K562 (cell line): ENCODE data around the gene AGBL1. TPM values are rescaled to one million over a fixed set of nuclear protein-coding genes. Genes with fewer than 3 reads are reported as not detected.

ENCODE experiments used
- ATAC-seq: fragments of 200-7000 bp; cut with Tn5 transposase; 3 replicates; pipeline ENCODE4 v1.9.1; 2020; ENCODE audit warnings: moderate library complexity
- BruUV-seq: library from RNA; stranded (reverse); fragments of 400-500 nt; replicated peaks from 2 replicates; lab custom pipeline; 2021; lab: Mats Ljungman, UMichigan
- CTCF ChIA-PET: fragments of 300-600 bp; formaldehyde crosslinking; extraction: SDS; loops from one replicate; lab custom pipeline; 2021; ENCODE audit warnings: low intra/inter-chr PET ratio; lab: Yijun Ruan, JAX
- POLR2A ChIA-PET: fragments of 300-600, 350-650 bp; sonication (Branson Sonifier 250); formaldehyde crosslinking; extraction: SDS; loops from one replicate; lab custom pipeline; 2021; ENCODE audit warnings: antibody characterized with exemption, inconsistent platforms; lab: Yijun Ruan, JAX
- DNase-seq, 4 experiments: peaks; one replicate each; pipeline versions ENCODE4 v3.0.0 to v3.0.0-alpha.2; 2011 to 2018; ENCODE audit warnings: low spot score in 3 of 4, mixed read lengths in 3 of 4; ENCODE audit errors: extremely low read depth in 1 of 4
- FAIRE-seq: peaks from 2 replicates; lab custom pipeline; 2011; peaks lifted over from hg19 to GRCh38; lab: Jason Lieb, UNC
- H2AFZ ChIP-seq: 2 replicates; pipeline ENCODE4 v1.6.0; 2011; ENCODE audit warnings: low read depth, low read length, control low read depth, inconsistent platforms
- H3K27ac ChIP-seq: fragments of 200-600 bp; 3 replicates; pipeline ENCODE4 v1.8.0; 2011; ENCODE audit warnings: low read depth, mild to moderate bottlenecking, control low read depth, inconsistent platforms, low read length, moderate library complexity, mixed read lengths; ENCODE audit errors: extremely low read depth
- H3K27me3 ChIP-seq, 2 experiments: fragments of 300-600 bp in 1 of 2; 2 replicates in 1 of 2; 3 replicates in 1 of 2; pipeline versions ENCODE4 v1.6.0 to v1.8.0; 2011; ENCODE audit warnings: inconsistent platforms in 2 of 2, low read length in 2 of 2, mild to moderate bottlenecking in 1 of 2, mixed read lengths in 1 of 2, moderate library complexity in 1 of 2; ENCODE audit not compliant: control insufficient read depth in 2 of 2, insufficient read depth in 2 of 2
- H3K36me3 ChIP-seq: fragments of 300-600 bp; 3 replicates; pipeline ENCODE4 v1.8.0; 2011; ENCODE audit warnings: mild to moderate bottlenecking, low read length, inconsistent platforms; ENCODE audit not compliant: control insufficient read depth, insufficient read depth
- H3K4me1 ChIP-seq, 2 experiments: fragments of 200-600 bp in 1 of 2; replicated peaks in 1 of 2; 2 replicates in 1 of 2; 3 replicates in 1 of 2; pipeline versions ENCODE4 v1.5.1 to v1.8.0; 2011; ENCODE audit warnings: inconsistent platforms in 2 of 2, low read length in 2 of 2, mild to moderate bottlenecking in 1 of 2, mixed read lengths in 1 of 2, moderate library complexity in 1 of 2; ENCODE audit not compliant: control insufficient read depth in 2 of 2, insufficient read depth in 2 of 2
- H3K4me2 ChIP-seq: 2 replicates; pipeline ENCODE4 v1.6.1; 2011; ENCODE audit warnings: low read length, control low read depth, inconsistent platforms, mixed read lengths; ENCODE audit not compliant: insufficient read depth
- H3K4me3 ChIP-seq: fragments of 200-600 bp; sonication (generic), shearing (Covaris generic); 2 replicates; pipeline ENCODE4 v1.5.1; 2016; ENCODE audit warnings: control low read depth, inconsistent platforms
- H3K79me2 ChIP-seq: fragments of 200-600 bp; 3 replicates; pipeline ENCODE4 v1.8.0; 2011; ENCODE audit warnings: low read length, inconsistent platforms; ENCODE audit not compliant: control insufficient read depth, insufficient read depth
- H3K9ac ChIP-seq, 2 experiments: 2 replicates each; pipeline versions ENCODE4 v1.6.0 to v1.6.1; 2011; ENCODE audit warnings: low read depth in 2 of 2, low read length in 2 of 2, control low read depth in 1 of 2, inconsistent platforms in 1 of 2, mild to moderate bottlenecking in 1 of 2, mixed read lengths in 1 of 2; ENCODE audit not compliant: insufficient read depth in 1 of 2
- H3K9me1 ChIP-seq: one replicate; pipeline ENCODE4 v1.6.0; 2011; ENCODE audit warnings: inconsistent platforms, mild to moderate bottlenecking, low read length, moderate library complexity; ENCODE audit not compliant: control insufficient read depth, insufficient read depth
- H3K9me3 ChIP-seq: replicated peaks from 2 replicates; pipeline ENCODE4 v1.5.1; 2011; ENCODE audit warnings: low read depth, low read length, inconsistent platforms; ENCODE audit not compliant: control insufficient read depth, insufficient read depth
- H4K20me1 ChIP-seq: replicated peaks from 2 replicates; pipeline ENCODE4 v1.6.1; 2011; ENCODE audit warnings: low read length, inconsistent platforms, mixed read lengths; ENCODE audit not compliant: control insufficient read depth, insufficient read depth
- ATF6 ChIP-seq: sonication (generic); formaldehyde crosslinking; IDR thresholded peaks from 2 replicates; pipeline ENCODE4 v1.4.0; 2020; ENCODE audit warnings: mild to moderate bottlenecking, missing genetic modification reagents
- E2F8 ChIP-seq: fragments of 450-650 bp; IDR thresholded peaks from 2 replicates; pipeline ENCODE4 v1.7.1; 2018; ENCODE audit warnings: mild to moderate bottlenecking, low read depth; ENCODE audit not compliant: partially characterized antibody
- EGR1 ChIP-seq: fragments of 450-650 bp; conservative IDR thresholded peaks from 2 replicates; pipeline ENCODE4 v1.6.1; 2017; ENCODE audit warnings: mild to moderate bottlenecking
- IRF9 ChIP-seq: fragments of 450-650 bp; IDR thresholded peaks from 2 replicates; pipeline ENCODE4 v1.6.1; 2016; ENCODE audit warnings: missing biosample characterization, missing genetic modification characterization
- MTA1 ChIP-seq: fragments of 450-650 bp; IDR thresholded peaks from 2 replicates; pipeline ENCODE4 v1.6.1; 2017; ENCODE audit warnings: borderline replicate concordance
- PRMT5 ChIP-seq: sonication (generic); formaldehyde crosslinking; IDR thresholded peaks from 2 replicates; pipeline ENCODE4 v1.5.0; 2020; ENCODE audit warnings: missing genetic modification reagents
- PURB ChIP-seq: sonication (generic); formaldehyde crosslinking; IDR thresholded peaks from 2 replicates; pipeline ENCODE4 v1.9.0; 2021; ENCODE audit warnings: low read depth, mild to moderate bottlenecking, missing genetic modification reagents
- TEAD1 ChIP-seq, 2 experiments: fragments of 450-650 bp in 1 of 2; sonication (generic) in 1 of 2; formaldehyde crosslinking; IDR thresholded peaks; 2 replicates each; pipeline versions ENCODE4 v1.4.0 to v1.8.0; 2020 to 2022; ENCODE audit warnings: mild to moderate bottlenecking in 2 of 2, missing genetic modification reagents in 1 of 2
- XRCC3 ChIP-seq: fragments of 450-650 bp; IDR thresholded peaks from 2 replicates; pipeline ENCODE4 v1.6.1; 2017; ENCODE audit warnings: mild to moderate bottlenecking, moderate library complexity
- ZFP1 ChIP-seq: fragments of 450-650 bp; formaldehyde crosslinking; IDR thresholded peaks from 2 replicates; pipeline ENCODE4 v1.4.0; 2020; ENCODE audit warnings: mild to moderate bottlenecking, mixed read lengths
- ZNF41 ChIP-seq: fragments of 250-450 bp; sonication (Bioruptor Pico); conservative IDR thresholded peaks from 2 replicates; pipeline ENCODE4 v1.4.0; 2020; ENCODE audit warnings: mild to moderate bottlenecking
- ZNF655 ChIP-seq: fragments of 250-450 bp; sonication (Bioruptor Pico); IDR thresholded peaks from 2 replicates; pipeline ENCODE4 v1.5.0; 2021
- WGBS: fragments of 100-300 bp; shearing (Covaris generic); methylation state at CpG from one replicate; pipeline ENCODE4 v1.1.6; 2016; ENCODE audit warnings: low coverage, mixed read lengths; ENCODE audit not compliant: insufficient coverage; ENCODE audit errors: missing lambda C conversion rate; 5-methylcytosine and 5-hydroxymethylcytosine counted together
- in situ Hi-C: fragments of 300-500 bp; cut with MboI; formaldehyde crosslinking; loops from 4 replicates; pipeline ENCODE4 v1.15.0; 2018; ENCODE audit warnings: inconsistent platforms, mixed read lengths
- intact Hi-C: fragments of 100-400 bp; cut with micrococcal nuclease; formaldehyde crosslinking; loops from 2 replicates; pipeline ENCODE4 v1.14.2; 2022
- polyA plus RNA-seq, 8 experiments: library from polyadenylated mRNA; depleted of rRNA in 4 of 8; stranded (reverse) in 5 of 8; unstranded in 3 of 8; fragments of >200 nt; fragmentation: Nextera tagmentation in 2 of 8; fragmentation: Illumina TruSeq in 1 of 8; extraction: Ambion mirVana in 2 of 8; extraction: Trizol in 1 of 8; gene quantifications; 2 replicates each; pipeline versions ENCODE4 v1.2.1 to v1.2.3, GENCODE V29; 2011 to 2014; ENCODE audit warnings: inconsistent platforms in 1 of 8, missing spikeins in 1 of 8
- total RNA-seq, 7 experiments: library from RNA; depleted of rRNA in 6 of 7; stranded (reverse); fragments of >200 nt in 6 of 7; fragmentation: Illumina TruSeq in 2 of 7; extraction: Trizol in 2 of 7; gene quantifications; 2 replicates each; pipeline versions ENCODE4 v1.2.1 to v1.2.3, GENCODE V29; 2011 to 2021; ENCODE audit warnings: low replicate concordance in 1 of 7

The AGBL1 gene
- total and polyA plus RNA-seq, 9 of the 15 experiments (the other 6 are each of a cell fraction or from before 2014, with no cell fraction given), result not detected

- ChIA-PET POLR2A (no interaction called here), CTCF (no interaction called here)
- Histone ChIP-seq H3K9ac (no peak overlapping the region), H4K20me1 (no peaks in the 10 kb centered on the region), H3K27me3 (no peaks in the 10 kb centered on the region), H3K27ac (no peak overlapping the region), H3K4me3 (no peak overlapping the region), H3K4me2 (no peak overlapping the region), H3K9me1 (no peaks in the 10 kb centered on the region), H3K4me1 (no peaks in the 10 kb centered on the region), H2AFZ (no peak overlapping the region), H3K9me3 (no peaks in the 10 kb centered on the region), H3K79me2 (no peaks in the 10 kb centered on the region), H3K36me3 (no peaks in the 10 kb centered on the region)
- BruUV-seq, result no TSS peak
- FAIRE-seq (no peak), ATAC-seq (no peak), DNase-seq (no peak)
- TF ChIP-seq MTA1, result no peak
- no peak for TF ChIP-seq ZNF41 (CRISPR knock-in tag)
- TF ChIP-seq PRMT5 (CRISPR knock-in tag), result no peak
- TF ChIP-seq ZFP1 (CRISPR knock-in tag), result no peak
- no peak for TF ChIP-seq PURB (CRISPR knock-in tag)
- TF ChIP-seq E2F8, result no peak
- TF ChIP-seq IRF9 (tag), result no peak
- TF ChIP-seq ZNF655 (CRISPR knock-in tag), result no peak
- no peak for TF ChIP-seq XRCC3
- no peak for TF ChIP-seq TEAD1 (CRISPR knock-in tag; IDR thresholded peaks at IDR 0.05)
- TF ChIP-seq EGR1, result no peak
- no peak for TF ChIP-seq ATF6
- intact Hi-C loops, result no loop called here
- in situ Hi-C loops, result no loop called here
- WGBS, result 0% methylated on average over 2 of the region's 2 CpGs
Observed at GRCh38 chr15:86538141-86538540, 458.5 kb downstream of the AGBL1 start.
